HUES6 (cell line): Measurements from ENCODE around the gene GAS2L1.

Source experiments
- H3K27ac ChIP-seq: 2 replicates; pipeline ENCODE4 v1.7.0; 2013; ENCODE audit warnings: low read depth, mild to moderate bottlenecking, low read length, inconsistent platforms
- H3K27me3 ChIP-seq: 2 replicates; pipeline ENCODE4 v1.6.1; 2013; ENCODE audit warnings: low read length; ENCODE audit not compliant: control insufficient read depth, insufficient read depth
- H3K36me3 ChIP-seq: 2 replicates; pipeline ENCODE4 v1.6.1; 2013; ENCODE audit warnings: low read length; ENCODE audit not compliant: control insufficient read depth, insufficient read depth
- H3K4me1 ChIP-seq: 2 replicates; pipeline ENCODE4 v1.6.1; 2013; ENCODE audit warnings: low read length; ENCODE audit not compliant: control insufficient read depth, insufficient read depth
- H3K4me3 ChIP-seq: 2 replicates; pipeline ENCODE4 v1.5.1; 2013; ENCODE audit warnings: low read depth, low read length
- H3K9ac ChIP-seq: one replicate; pipeline ENCODE4 v1.6.1; 2013; ENCODE audit warnings: mild to moderate bottlenecking, low read length
- H3K9me3 ChIP-seq: 2 replicates; pipeline ENCODE4 v1.6.1; 2013; ENCODE audit warnings: low read depth, low read length; ENCODE audit not compliant: control insufficient read depth, insufficient read depth

The GAS2L1 gene

DNA sequence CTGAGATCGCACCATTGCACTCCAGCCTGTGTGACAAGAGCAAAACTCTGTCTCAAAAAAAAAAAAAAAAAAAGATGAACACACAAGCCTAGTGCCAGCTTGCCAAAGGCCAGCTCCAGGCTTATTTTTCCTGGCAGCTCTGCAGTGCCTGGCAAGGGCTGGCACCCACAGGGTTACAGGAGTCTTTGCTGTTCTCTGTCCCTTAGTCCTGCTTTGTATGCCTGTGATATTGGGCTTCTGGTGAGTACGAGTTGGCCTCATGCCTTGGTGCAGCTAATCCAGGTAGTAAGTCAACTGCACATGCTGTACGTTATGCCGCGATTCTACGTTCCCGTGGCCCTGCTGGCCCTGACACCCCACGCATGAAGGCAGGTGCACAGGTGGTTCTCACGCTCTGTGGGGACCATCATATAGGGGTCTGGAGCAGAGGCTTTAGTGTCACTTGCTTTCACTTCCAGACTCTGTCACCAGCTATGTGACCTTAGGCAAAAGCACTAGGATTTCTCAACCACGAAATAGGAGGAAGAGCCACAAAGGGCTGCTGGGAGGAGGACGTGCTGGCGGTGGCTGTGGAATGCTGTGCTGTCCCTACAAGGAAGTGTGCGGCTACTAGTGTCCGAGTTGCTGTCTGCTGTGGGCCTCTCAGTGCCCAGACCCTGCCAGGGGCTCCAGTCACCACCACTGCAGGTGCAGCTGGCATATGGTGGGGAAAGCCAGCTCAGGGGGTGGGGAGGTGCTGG is 30.5 kb downstream of the GAS2L1 start:
- Histone ChIP-seq H3K4me3 (no peak overlapping the region), H3K27ac (no peak overlapping the region), H3K4me1 (no peaks in the 10 kb centered on the region), H3K36me3 (peaks cover 83% of the 10 kb centered on the region), H3K27me3 (no peaks in the 10 kb centered on the region), H3K9ac (no peak overlapping the region), H3K9me3 (no peaks in the 10 kb centered on the region)

DNA sequence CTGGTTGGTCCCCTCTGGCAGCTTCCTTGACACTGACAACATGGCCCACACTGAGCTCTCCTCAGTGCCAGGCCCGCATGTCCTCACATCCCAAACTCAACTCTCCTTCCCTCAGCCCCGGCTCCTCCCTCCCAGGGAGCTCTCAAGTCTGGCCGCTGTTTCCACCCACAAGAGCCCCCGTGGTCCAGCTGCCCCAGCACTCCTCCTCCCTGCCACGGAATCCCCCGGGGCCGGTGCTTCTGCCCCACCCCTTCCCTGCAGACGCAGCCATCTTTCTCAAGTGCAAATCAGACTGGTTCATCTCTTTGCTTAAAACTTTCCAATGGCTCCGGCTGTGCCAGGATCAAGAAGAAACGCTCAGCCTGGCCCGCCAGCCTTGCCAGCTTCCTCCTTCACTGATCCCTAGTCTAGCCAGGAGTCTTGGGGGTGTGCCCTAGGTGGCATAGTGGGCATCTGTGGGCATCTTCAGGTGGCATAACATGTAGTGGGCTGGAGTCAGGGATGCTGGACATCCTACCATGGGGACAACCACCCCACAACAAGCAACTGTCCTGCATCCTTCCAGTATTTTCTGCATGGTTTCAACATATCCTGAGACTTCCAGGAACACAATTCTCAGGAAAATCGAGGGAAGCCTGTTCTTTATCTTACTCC is 31.3 kb downstream of the GAS2L1 start:
- H3K4me1 ChIP-seq, result no peaks in the 10 kb centered on the region
- no peak overlapping the region for H3K4me3 ChIP-seq
- H3K36me3 ChIP-seq, result peaks cover 86% of the 10 kb centered on the region
- H3K27ac ChIP-seq, result no peak overlapping the region
- H3K9me3 ChIP-seq, result no peaks in the 10 kb centered on the region
- no peak overlapping the region for H3K9ac ChIP-seq
- H3K27me3 ChIP-seq, result no peaks in the 10 kb centered on the region

DNA sequence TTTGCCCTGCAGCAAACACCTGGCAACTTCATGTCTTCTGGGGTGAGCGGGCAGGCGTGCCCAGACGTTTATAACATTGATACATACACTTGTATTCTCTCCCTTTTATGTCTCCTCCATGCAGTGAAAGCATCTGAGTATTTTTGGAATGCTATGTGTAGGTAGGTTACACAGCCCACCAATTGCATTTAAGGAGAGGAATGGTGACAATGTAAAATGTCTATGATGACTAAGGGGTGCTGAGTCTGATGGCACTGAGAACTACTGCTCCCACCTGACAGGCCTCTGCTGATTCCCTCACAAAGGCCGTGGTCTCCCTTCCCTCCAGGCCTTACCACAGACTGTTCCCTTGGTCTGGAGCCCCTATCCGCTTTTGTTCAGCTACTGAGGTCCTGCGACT is 31.9 kb downstream of the GAS2L1 start:
- Histone ChIP-seq H3K4me1 (no peaks in the 10 kb centered on the region), H3K4me3 (no peak overlapping the region), H3K9me3 (no peaks in the 10 kb centered on the region), H3K9ac (no peak overlapping the region), H3K36me3 (peaks cover 87% of the 10 kb centered on the region), H3K27ac (no peak overlapping the region), H3K27me3 (no peaks in the 10 kb centered on the region)

DNA sequence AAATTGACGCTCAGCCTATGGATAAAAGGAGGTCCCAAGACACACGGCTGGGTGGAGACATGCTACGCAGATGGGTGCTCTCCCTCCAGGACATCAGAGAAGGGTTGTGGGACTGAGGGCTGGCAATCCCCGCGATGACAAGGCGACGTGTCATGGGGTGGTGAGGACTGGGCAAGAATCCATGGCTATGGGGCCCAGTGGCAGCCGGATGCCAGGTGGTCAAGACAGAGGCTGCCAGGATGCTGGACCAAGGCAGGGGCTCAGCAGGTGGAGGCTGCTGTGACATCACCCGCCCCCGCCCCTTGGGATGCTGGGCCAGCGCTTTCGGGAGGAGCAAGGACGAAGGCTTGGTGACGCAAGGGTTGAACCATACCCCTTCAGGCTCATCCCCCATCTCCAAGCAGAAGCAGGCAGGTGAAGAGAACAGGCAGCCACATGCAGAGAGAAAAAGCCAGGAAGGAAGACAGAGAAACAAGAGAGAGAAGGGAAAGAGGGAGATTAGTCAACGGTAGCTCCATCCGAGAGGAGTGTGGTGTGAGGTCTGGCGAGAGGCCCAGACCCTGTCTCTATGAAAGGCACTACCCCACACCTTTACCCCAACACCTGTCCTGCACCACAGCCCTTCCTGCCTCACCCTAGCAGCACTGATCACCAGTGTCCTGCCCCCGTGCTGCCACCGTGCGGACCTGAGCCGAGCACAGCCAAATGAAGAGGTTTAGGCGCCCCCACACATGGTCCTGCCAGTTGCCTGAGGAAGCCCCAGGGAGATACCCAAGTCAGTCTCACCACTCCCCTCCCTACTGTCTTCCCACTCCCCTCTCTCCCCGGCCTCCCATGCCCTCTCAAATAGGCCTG is 33.2 kb downstream of the GAS2L1 start:
- Histone ChIP-seq H3K27ac (no peak overlapping the region), H3K9me3 (no peaks in the 10 kb centered on the region), H3K27me3 (no peaks in the 10 kb centered on the region), H3K4me1 (no peaks in the 10 kb centered on the region), H3K4me3 (no peak overlapping the region), H3K9ac (no peak overlapping the region), H3K36me3 (peaks cover 85% of the 10 kb centered on the region)

DNA sequence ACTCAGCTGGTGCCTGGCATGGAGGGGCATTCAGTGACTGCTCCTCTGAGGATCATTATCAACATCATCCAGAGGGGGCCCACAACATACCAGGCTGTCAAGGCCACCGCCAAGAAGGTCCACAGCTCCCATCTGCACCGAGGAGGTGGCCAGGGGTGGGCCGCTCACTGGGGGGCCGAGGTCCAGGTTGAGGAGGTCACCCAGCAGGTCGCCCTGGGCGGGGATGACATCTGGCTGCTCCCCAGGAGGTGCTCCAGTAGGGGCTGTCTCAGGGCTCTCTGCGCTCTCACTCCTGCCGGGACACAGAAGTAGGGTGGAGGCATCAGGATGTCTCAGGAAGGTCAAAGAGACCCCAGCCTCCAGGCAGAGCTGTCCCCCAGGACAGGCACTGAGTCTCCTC is 34.1 kb downstream of the GAS2L1 start:
- H3K9me3 ChIP-seq, result no peaks in the 10 kb centered on the region
- no peaks in the 10 kb centered on the region for H3K27me3 ChIP-seq
- H3K4me3 ChIP-seq, result no peak overlapping the region
- H3K4me1 ChIP-seq, result no peaks in the 10 kb centered on the region
- peaks cover 83% of the 10 kb centered on the region for H3K36me3 ChIP-seq
- H3K27ac ChIP-seq, result no peak overlapping the region
- no peak overlapping the region for H3K9ac ChIP-seq

DNA sequence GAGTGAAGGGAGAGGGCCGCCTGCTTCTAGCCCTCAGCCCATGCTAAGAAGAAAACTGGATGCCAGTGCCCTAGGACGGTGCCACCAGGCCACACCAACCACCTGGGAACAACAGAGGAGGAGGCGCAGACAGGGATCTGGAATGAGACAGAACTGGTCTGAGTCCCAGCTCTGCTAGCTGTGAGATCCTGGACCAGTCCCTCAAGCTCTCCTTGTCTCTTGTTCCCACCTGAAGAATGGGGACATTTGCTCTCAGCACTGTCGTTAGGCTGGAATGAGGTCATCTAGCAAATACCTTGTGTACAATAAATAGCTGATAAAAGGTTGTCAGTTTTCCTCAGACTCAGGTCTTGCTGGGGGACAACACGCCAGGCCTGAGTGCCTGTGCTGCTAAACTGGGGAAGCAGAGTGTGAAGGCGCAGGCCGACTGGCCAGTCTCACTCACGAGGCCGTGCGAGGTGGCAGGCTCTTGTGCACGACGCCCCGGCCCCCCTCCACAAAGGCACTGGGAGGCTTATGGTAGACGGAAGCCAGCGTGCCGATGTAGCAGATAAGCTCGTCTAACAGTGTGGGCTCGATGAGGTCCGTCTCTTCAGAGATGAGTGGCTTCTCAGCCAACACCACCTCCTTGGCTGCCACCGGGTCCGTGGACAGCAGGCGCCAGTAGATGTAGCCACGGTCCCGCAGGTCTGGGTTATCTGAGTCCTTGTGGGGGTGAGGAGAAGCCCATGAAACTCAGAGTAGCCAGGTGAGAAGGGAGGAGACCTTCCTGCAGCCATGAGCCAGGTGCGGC is 34.8 kb downstream of the GAS2L1 start:
- peaks cover 82% of the 10 kb centered on the region for H3K36me3 ChIP-seq
- H3K4me3 ChIP-seq, result no peak overlapping the region
- no peak overlapping the region for H3K27ac ChIP-seq
- H3K9ac ChIP-seq, result no peak overlapping the region
- H3K27me3 ChIP-seq, result no peaks in the 10 kb centered on the region
- no peaks in the 10 kb centered on the region for H3K9me3 ChIP-seq
- peaks cover 1% of the 10 kb centered on the region; the same call in 1 of the 2 replicates for H3K4me1 ChIP-seq

DNA sequence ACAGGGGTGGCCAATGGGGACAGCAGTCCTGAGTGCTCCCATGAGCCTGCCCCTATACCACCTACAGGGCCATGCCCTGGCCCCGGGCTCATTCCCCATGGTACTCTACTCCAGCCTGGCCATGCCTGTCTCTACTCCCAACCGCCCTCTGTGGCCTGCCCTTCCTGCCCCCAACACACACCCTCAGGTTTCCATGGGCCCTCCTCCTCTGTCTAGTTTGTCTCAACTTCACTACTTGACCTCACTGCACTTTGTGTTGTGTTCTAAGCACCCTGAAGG is 35.3 kb downstream of the GAS2L1 start:
- Histone ChIP-seq H3K9me3 (no peaks in the 10 kb centered on the region), H3K27me3 (no peaks in the 10 kb centered on the region), H3K4me3 (no peak overlapping the region), H3K4me1 (peaks cover 7% of the 10 kb centered on the region; the same call in 1 of the 2 replicates), H3K36me3 (peaks cover 84% of the 10 kb centered on the region), H3K27ac (no peak overlapping the region), H3K9ac (no peak overlapping the region)

DNA sequence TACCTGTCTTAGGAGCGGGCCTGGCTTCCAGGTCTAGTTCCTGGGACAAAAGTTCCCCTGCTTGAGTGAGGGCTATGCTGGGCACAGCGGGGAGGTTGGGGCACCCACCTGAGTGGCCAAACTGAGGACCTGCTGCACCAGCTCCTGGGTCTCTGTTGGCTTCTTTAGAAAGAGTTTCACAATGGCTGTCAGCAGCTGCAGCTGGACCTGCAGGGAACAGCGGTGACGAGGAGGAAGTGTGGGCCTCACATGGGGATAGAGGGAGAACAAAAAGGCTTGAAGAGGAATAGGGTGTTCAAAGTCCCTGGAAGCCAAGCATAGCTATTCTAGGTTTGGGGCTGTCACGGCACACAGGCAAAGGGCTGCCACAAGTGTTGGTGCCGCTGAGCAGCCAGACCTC is 35.7 kb downstream of the GAS2L1 start:
- H3K9ac ChIP-seq, result no peak overlapping the region
- H3K4me1 ChIP-seq, result peaks cover 10% of the 10 kb centered on the region; the same call in 1 of the 2 replicates
- H3K4me3 ChIP-seq, result no peak overlapping the region
- H3K27me3 ChIP-seq, result no peaks in the 10 kb centered on the region
- H3K27ac ChIP-seq, result no peak overlapping the region
- no peaks in the 10 kb centered on the region for H3K9me3 ChIP-seq
- peaks cover 84% of the 10 kb centered on the region for H3K36me3 ChIP-seq

DNA sequence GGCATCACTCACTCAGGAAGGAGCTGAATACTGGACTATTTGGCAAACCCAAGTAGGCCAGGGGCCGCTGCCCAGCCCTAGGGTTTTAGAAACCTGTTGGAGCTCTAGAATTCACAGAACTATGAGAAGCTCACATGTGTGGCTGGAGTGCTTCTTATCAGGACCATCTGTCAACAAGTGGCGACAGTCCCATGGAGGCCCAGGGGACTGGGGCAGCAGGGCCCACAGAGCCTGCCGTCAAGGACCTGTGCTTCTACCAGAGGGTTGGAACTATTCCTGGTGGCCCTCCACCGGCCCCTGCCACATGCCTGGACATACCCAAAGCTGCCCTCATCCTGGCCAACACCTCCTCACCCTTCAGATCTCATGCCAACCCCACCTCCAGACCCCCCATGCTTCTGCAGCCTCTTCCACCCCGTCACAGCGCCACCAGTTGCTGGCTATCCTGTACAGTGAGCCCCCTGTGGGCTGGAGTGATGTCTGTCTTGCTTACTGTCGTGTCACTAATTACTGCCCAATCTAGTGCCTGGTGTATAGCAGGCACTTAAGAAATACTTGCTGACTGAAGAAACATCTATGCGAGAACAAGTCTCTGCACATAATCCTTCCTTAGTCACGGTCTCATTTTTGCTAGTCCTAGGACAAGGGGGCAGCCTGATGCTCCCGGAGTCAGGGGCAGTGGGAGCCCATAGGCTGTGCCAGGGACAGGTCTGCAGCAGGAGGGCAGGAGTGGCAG is 36.3 kb downstream of the GAS2L1 start:
- Histone ChIP-seq H3K4me1 (peaks cover 10% of the 10 kb centered on the region; the same call in 1 of the 2 replicates), H3K27me3 (no peaks in the 10 kb centered on the region), H3K9ac (no peak overlapping the region), H3K9me3 (no peaks in the 10 kb centered on the region), H3K4me3 (no peak overlapping the region), H3K36me3 (peaks cover 84% of the 10 kb centered on the region), H3K27ac (0 out of 2 replicates have a peak overlapping the region, but pooled peaks have one; percentile 4)

DNA sequence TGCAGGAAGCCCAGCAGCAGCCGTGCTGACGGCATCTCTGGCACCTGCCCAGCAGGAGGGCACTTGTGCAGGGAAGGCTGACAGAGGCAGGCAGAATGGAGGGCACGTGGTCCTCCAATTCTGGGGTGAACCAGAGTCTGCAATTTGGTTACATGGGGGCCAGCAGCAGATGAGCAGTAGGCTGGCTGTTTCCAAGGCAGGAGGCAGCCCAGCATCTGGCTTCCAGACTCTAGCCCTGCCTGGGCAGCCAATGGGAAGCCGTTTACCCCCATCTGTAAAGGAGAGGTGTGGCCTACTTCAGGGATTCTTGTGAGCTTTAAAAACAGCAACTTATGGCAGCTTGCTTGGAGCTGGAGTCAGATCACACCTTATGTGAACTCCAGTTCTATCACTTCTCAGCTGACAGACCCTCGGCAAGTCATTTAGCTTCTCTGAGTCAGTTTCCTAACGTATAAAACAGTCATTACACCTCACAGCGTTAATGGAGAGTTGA is 36.9 kb downstream of the GAS2L1 start:
- H3K27me3 ChIP-seq, result no peaks in the 10 kb centered on the region
- peak overlapping the region; percentile 4; the same call in 1 of the 2 replicates for H3K27ac ChIP-seq
- H3K4me3 ChIP-seq, result no peak overlapping the region
- no peak overlapping the region for H3K9ac ChIP-seq
- peaks cover 84% of the 10 kb centered on the region for H3K36me3 ChIP-seq
- H3K4me1 ChIP-seq, result peaks cover 10% of the 10 kb centered on the region; the same call in 1 of the 2 replicates
- no peaks in the 10 kb centered on the region for H3K9me3 ChIP-seq
